Measurements from ENCODE around the gene FSTL5.
"Not testable (repeated sequence)": the region's sequence is repeated elsewhere in the genome, so short reads cannot be mapped to it uniquely, and the experiment has no call there.

The FSTL5 gene

DNA sequence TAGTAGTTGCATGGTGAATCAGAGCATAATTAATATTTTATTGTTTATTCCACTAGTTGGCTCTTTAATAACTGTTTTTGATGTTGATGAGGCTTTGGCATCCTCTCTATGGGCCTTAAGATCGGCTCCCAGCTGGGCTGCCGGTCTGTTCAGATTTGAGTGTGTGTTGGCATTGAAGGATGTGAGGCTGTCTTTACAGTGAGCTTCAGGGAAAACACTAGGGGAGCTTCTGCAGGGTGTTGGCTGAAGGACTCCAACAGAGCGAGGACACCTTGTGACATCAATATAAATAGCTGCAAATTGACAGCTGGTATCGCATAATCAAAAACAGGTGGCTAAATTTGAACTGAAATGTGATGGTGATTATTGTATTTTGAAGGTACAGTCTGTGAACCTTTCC is 322.0 kb downstream of the FSTL5 start:
- no peak for DNase-seq (ENCODE audit: low read depth)

DNA sequence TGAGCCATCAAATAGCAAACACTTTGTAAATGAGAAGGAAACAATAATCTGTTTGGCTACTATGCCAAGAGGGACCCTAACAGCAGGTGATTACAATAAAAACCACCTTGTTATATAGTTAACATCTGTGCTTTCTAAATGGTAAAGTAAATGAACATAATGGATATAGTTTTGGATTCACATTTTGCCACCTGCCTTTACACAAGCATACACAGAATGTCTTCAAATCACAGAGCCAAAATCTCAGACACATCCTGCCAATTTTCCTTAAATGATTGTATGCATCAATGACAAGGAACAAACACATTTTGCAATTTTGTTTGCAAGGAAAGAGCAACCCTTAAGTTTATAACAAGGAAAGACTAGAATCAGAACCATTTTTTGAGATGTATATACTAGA is 334.2 kb downstream of the FSTL5 start:
- DNase-seq (ENCODE audit: low read depth), result no peak

GRCh38 chr4:161828061-161828460 is 335.7 kb downstream of the FSTL5 start:
- no peak for DNase-seq (ENCODE audit: low read depth)

DNA sequence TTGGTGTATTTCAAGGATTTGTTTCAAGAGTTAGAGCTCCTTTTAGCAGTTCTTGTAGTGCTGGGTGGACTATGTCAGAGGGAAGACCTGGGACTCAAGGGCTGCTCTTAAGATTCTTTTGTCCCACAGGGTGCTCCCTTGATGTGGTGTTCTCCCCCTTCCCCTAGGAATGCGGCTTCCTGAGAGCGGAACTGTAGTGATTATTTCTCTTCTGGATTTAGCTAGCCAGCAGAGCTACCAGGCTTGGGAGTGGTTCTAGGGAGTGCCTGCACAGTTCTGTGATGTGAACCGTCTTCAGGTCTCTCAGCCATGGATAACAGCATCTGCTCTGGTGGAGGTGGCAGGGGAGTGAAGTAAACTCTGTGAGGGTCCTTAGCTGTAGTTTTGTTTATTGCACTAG is 336.8 kb downstream of the FSTL5 start:
- DNase-seq (ENCODE audit: low read depth), result no peak

GRCh38 chr4:161823450-161823849 is 340.4 kb downstream of the FSTL5 start:
- DNase-seq (ENCODE audit: low read depth), result no peak

- no peak for DNase-seq (ENCODE audit: low read depth)
These were observed 341.6 kb downstream of the FSTL5 start for GRCh38 chr4:161822174-161822573.

GRCh38 chr4:161817914-161818313 is 345.9 kb downstream of the FSTL5 start:
- DNase-seq (ENCODE audit: low read depth), result no peak

- no peak for DNase-seq (ENCODE audit: low read depth)
These were observed 346.8 kb downstream of the FSTL5 start for GRCh38 chr4:161816958-161817357.

DNA sequence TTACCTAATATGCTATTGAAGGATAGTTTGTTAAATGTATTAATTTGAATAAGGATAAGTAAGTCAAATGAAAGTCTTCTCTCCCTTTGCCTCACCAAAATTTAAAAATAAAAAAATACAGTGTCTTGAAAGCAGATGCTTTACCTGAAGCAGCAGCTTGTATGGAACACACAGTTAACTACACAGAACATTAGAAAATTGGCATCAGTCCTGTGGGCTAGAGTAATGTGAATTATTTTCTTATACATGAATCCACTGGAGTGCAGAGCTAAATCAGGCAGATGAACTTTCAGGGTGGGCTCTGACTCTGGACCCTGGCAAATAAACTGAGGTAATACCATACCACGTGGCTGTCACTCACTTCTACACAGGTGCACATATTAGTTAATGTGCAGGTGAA is 348.0 kb downstream of the FSTL5 start:
- DNase-seq (ENCODE audit: low read depth), result no peak

- DNase-seq (ENCODE audit: low read depth), result no peak
These were observed 349.9 kb downstream of the FSTL5 start for GRCh38 chr4:161813889-161814288.

GRCh38 chr4:161813389-161813788 is 350.4 kb downstream of the FSTL5 start:
- no peak for DNase-seq (ENCODE audit: low read depth)

DNA sequence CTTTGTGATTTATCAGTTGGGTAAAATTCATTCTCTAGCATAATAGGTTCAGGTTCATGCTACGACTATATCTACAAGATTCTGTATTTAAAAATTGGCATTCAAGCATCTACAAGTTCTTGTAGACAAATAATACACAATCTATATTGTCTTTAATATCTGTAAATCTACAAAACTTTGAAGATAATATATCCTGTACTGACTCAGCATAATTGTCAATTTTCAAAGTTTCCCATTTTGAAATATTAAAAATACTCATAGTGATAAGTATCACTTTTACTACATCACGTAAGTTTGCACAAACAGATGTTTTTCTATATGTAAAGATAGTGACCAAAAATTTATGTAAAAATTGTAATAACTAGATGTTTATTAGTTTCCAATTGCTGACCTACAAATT is 360.6 kb downstream of the FSTL5 start:
- DNase-seq (ENCODE audit: low read depth), result no peak

- DNase-seq (ENCODE audit: low read depth), result no peak
These were observed 364.1 kb downstream of the FSTL5 start for GRCh38 chr4:161799710-161800109.

GRCh38 chr4:161792991-161793390 is 370.8 kb downstream of the FSTL5 start:
- DNase-seq (ENCODE audit: low read depth), result no peak

- no peak for DNase-seq (ENCODE audit: low read depth)
These were observed 371.8 kb downstream of the FSTL5 start for GRCh38 chr4:161791796-161792556.

GRCh38 chr4:161767116-161767515 is 396.7 kb downstream of the FSTL5 start:
- DNase-seq (ENCODE audit: low read depth), result no peak

DNA sequence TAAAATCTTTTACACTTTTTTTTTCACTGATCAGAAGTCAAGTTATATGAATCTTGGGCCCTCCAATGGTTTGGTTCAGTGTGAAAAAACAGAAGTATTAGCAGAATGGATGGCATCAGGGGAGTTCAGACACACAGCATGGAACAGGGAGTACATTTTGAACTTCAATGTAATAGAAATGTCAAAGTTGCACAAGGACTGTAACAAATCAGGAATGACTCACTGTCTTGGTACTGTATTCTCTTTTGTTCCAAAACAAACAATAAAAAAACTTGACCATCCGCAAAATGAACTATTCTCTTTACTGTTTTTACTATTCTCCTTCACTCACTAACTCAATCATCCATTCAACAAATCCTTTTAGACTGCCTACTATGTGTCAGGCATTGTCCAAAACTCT is 401.0 kb downstream of the FSTL5 start:
- no peak for DNase-seq (ENCODE audit: low read depth)

GRCh38 chr4:161760008-161760407 is 403.8 kb downstream of the FSTL5 start:
- no peak for DNase-seq (ENCODE audit: low read depth)

- DNase-seq (ENCODE audit: low read depth), result not testable (repeated sequence)
These were observed 405.4 kb downstream of the FSTL5 start for GRCh38 chr4:161758412-161758811.

DNA sequence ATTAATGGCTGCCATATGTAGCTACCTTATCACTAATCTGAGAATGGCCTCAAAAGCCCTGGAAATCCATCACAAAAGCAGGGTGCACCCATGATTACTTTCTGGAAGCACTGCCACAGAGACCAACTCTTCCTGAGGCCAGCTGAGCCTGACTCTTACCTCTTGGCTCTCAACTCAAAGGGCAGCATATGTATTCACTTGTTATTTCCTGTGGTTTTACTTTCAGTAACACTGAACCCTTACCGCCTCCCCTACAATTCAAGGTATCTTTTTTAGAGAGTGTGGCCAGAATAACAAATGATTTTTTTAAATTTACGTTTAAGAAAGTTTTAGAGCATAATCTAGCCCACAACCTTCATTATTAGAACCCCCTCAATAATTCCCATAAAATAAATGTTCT is 434.9 kb downstream of the FSTL5 start:
- DNase-seq (ENCODE audit: low read depth), result no peak

- DNase-seq (ENCODE audit: low read depth), result no peak
These were observed 441.9 kb downstream of the FSTL5 start for GRCh38 chr4:161721947-161722346.

- DNase-seq (ENCODE audit: low read depth), result no peak
These were observed 446.7 kb downstream of the FSTL5 start for GRCh38 chr4:161717084-161717483.

DNA sequence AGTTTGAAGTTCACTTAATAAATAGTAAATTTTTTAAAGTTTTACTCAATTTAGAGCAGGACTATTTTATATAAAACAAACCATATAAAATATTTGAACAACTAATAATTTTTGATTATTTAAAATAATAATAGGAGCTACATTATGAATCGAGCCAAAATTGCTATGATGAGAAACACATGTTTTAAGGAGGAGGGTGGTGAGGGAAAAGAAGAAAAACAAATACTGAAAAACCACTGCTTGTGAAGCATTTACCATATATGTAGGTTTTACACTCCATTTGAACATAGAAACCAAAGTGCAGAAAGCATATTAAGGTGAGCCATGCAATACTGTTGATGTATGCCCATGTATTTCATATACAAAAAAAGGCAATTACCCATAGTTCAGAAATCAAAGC is 448.9 kb downstream of the FSTL5 start:
- DNase-seq (ENCODE audit: low read depth), result no peak

DNA sequence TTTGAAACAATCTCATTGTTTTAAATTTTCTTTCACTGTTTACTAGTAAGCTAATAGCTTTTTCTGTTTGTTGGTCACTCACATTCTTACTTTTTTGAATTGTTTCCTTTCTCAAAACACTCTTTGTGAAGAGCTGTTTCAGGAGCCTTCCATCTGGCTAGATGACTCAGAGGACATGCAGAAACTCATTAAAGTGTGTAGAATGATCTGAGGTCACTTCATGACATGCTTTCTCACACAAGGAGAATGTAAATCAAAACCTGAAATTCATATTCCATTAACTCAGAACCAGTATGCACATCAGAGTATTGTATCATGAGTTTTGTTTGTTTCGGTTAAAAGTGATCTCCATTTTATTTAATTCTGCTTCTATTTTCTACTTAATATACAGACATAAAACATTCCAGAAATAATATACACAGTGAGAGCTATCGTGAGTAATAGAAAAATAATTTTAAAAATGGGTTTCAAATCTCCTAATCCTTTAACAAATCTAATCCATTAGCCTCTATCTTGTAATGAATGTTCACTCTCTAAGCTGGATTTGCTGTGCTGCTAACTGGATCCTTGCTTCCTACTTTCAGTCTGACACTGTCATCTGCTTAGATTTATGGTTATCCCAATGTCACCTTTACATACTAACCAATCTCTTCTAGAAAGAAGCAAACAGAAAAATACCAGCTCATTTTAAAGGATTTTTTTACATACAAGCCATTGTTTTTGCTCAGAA is 449.6 kb downstream of the FSTL5 start:
- DNase-seq (ENCODE audit: low read depth), result no peak
